ENCODE results near the gene FREM1. TPM values are rescaled to one million over a fixed set of nuclear protein-coding genes. Genes with fewer than 3 reads are reported as not detected.

FREM1 gene
- total RNA-seq, 1 donor from 2014 or later = not detected

DNA sequence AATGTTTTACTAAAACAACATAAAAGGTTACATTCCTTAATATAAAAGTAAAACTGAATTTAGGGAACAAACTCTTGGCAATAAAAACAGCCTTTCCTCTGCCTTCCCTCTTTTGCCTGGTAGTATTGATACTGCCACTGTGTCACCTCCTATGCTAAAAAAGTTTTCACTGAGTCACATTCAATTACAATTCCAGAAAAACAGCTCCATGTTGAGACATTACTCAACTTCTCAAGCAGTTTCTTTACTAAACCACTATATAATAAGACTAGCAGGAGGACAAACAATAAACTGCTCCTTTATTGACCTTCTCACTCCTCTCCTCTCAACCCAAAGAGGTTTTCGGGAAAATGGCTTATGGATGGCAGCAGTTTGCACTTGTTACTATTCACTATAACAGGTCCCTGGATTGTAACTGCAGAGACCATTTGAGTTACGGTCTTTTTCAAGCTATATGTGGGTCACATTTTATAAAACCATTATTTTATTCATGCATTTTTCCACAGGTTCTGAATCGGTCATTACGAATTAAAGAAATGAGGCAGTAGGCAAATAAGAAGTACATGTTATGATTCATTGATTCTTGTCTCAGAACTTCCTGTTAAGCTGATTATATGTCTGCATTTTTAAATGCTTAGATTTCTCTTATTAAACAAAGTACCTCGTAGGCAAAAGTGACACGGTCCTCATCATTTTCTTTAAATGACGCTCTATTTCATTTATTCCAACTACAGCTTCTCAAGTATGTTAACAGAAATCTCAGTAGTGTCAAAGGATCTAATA is 219.1 kb downstream of the FREM1 start:
- DNase-seq (ENCODE audit: low spot score) = no peak
- H3K4me3 Mint-ChIP-seq = peak overlapping the region; percentile 5

GRCh38 chr9:14687042-14687719 is 223.0 kb downstream of the FREM1 start:
- H3K27me3 Mint-ChIP-seq (ENCODE audit: insufficient read depth) = no peaks in the 10 kb centered on the region
- H3K4me1 Mint-ChIP-seq (ENCODE audit: low read depth) = peaks cover 38% of the 10 kb centered on the region
- no peak overlapping the region for H3K4me3 Mint-ChIP-seq
- DNase-seq (ENCODE audit: low spot score) = no peak
- no peak overlapping the region for H3K27ac Mint-ChIP-seq
- H3K36me3 Mint-ChIP-seq (ENCODE audit: low read depth) = peaks cover 30% of the 10 kb centered on the region
- intact Hi-C loops (cut with micrococcal nuclease) = no loop called here
- H3K9me3 Mint-ChIP-seq = no peaks in the 10 kb centered on the region

More for the DNA sequence above, 219.1 kb downstream of the FREM1 start:
- Mint-ChIP-seq H3K9me3 (no peaks in the 10 kb centered on the region), H3K27ac (no peak overlapping the region), H3K27me3 (ENCODE audit: insufficient read depth) (no peaks in the 10 kb centered on the region), H3K4me1 (ENCODE audit: low read depth) (peaks cover 48% of the 10 kb centered on the region), H3K36me3 (ENCODE audit: low read depth) (peaks cover 21% of the 10 kb centered on the region)
- intact Hi-C loops (cut with micrococcal nuclease) = loop anchor here (2.0 to 10.0 kb wide), 2 partner anchors 20 to 604 kb away; no protein-coding TSS in a partner anchor

DNA sequence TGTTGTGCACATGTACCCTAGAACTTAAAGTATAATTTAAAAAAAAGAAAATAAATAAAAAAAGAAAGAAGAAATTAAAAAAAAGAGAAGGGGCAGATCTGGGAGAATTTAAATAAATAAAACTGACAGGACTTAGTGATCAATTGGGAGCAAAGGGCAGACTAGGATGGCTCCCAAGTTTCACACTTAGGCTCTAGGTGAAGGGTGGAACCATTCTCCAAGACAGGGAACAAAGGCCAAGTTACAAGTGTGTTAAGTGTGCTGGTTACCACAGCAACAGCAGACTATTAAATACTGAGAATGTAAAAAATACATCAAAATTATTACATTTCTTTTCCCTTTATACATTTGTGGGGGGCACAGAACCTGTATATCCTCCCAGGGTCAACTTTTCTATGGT is 224.1 kb downstream of the FREM1 start:
- H3K4me1 Mint-ChIP-seq (ENCODE audit: low read depth) = peaks cover 28% of the 10 kb centered on the region

More for the DNA sequence above, 224.1 kb downstream of the FREM1 start:
- Mint-ChIP-seq H3K9me3 (no peaks in the 10 kb centered on the region), H3K36me3 (ENCODE audit: low read depth) (peaks cover 33% of the 10 kb centered on the region), H3K27ac (no peak overlapping the region), H3K4me3 (no peak overlapping the region), H3K27me3 (ENCODE audit: insufficient read depth) (no peaks in the 10 kb centered on the region)
- no peak for DNase-seq (ENCODE audit: low spot score)
- intact Hi-C loops (cut with micrococcal nuclease) = no loop called here

Other genes starting within 250 kb of the FREM1 start
- gene ZDHHC21, start 217.0 kb downstream of the FREM1 start, total RNA-seq = 12.7 and 13.7 TPM in 2 replicates
- not detected in 2 replicates for gene CER1, start 187.7 kb downstream of the FREM1 start, total RNA-seq

Data from activated T-helper 1 cell treated with anti-CD3 and anti-CD28 coated beads, Interleukin-12 subunit alpha, Interleukin-12 subunit beta, Interleukin-2, Interleukin-4 antibody, amounts not matched to agents 30 ng/mL and 10 ng/mL and 1 ng/mL, durations not matched to agents 14 hours and 24 hours and 36 hours (primary cell).